ENCODE data around the gene C10orf90.
A peak's percentile ranks its signal among the peaks of the same experiment; 100 is the strongest.

C10orf90 gene

GRCh38 chr10:126632705-126633104 is 37.8 kb downstream of the C10orf90 start:
- no peak for DNase-seq (ENCODE audit: low read depth, low spot score)

GRCh38 chr10:126629925-126630624 is 40.4 kb downstream of the C10orf90 start:
- no peak for DNase-seq (ENCODE audit: low read depth, low spot score)

- DNase-seq (ENCODE audit: low read depth, low spot score) = no peak
Measured at GRCh38 chr10:126628746-126629145, 41.7 kb downstream of the C10orf90 start.

GRCh38 chr10:126621846-126622245 is 48.6 kb downstream of the C10orf90 start:
- DNase-seq (ENCODE audit: low read depth, low spot score) = no peak

- DNase-seq (ENCODE audit: low read depth, low spot score) = no peak
Measured at GRCh38 chr10:126618466-126618865, 52.0 kb downstream of the C10orf90 start.

- DNase-seq (ENCODE audit: low read depth, low spot score) = no peak
Measured at GRCh38 chr10:126617733-126618132, 52.8 kb downstream of the C10orf90 start.

GRCh38 chr10:126617208-126617607 is 53.3 kb downstream of the C10orf90 start:
- no peak for DNase-seq (ENCODE audit: low read depth, low spot score)

- no peak for DNase-seq (ENCODE audit: low read depth, low spot score)
Measured at GRCh38 chr10:126616737-126617136, 53.8 kb downstream of the C10orf90 start.

- DNase-seq (ENCODE audit: low read depth, low spot score) = no peak
Measured at GRCh38 chr10:126611303-126611702, 59.2 kb downstream of the C10orf90 start.

GRCh38 chr10:126609566-126609965 is 60.9 kb downstream of the C10orf90 start:
- no peak for DNase-seq (ENCODE audit: low read depth, low spot score)

GRCh38 chr10:126599949-126600682 is 70.4 kb downstream of the C10orf90 start:
- no peak for DNase-seq (ENCODE audit: low read depth, low spot score)

GRCh38 chr10:126598009-126598408 is 72.5 kb downstream of the C10orf90 start:
- peak; percentile 41 for DNase-seq (ENCODE audit: low read depth, low spot score)

GRCh38 chr10:126597211-126597610 is 73.3 kb downstream of the C10orf90 start:
- DNase-seq (ENCODE audit: low read depth, low spot score) = no peak

GRCh38 chr10:126596472-126597016 is 73.9 kb downstream of the C10orf90 start:
- DNase-seq (ENCODE audit: low read depth, low spot score) = no peak

- DNase-seq (ENCODE audit: low read depth, low spot score) = no peak
Measured at GRCh38 chr10:126595160-126595559, 75.3 kb downstream of the C10orf90 start.

GRCh38 chr10:126593968-126594701 is 76.4 kb downstream of the C10orf90 start:
- no peak for DNase-seq (ENCODE audit: low read depth, low spot score)

- no peak for DNase-seq (ENCODE audit: low read depth, low spot score)
Measured at GRCh38 chr10:126592901-126593300, 77.6 kb downstream of the C10orf90 start.

- DNase-seq (ENCODE audit: low read depth, low spot score) = no peak
Measured at GRCh38 chr10:126588024-126588423, 82.5 kb downstream of the C10orf90 start.

- no peak for DNase-seq (ENCODE audit: low read depth, low spot score)
Measured at GRCh38 chr10:126586878-126587277, 83.6 kb downstream of the C10orf90 start.

GRCh38 chr10:126586128-126586527 is 84.4 kb downstream of the C10orf90 start:
- DNase-seq (ENCODE audit: low read depth, low spot score) = peak; percentile 25

GRCh38 chr10:126585249-126586017 is 85.1 kb downstream of the C10orf90 start:
- DNase-seq (ENCODE audit: low read depth, low spot score) = peak; percentile 87
